RPMI8226 (cell line): ENCODE measurements around the gene MFN2.
"Not testable (repeated sequence)": the region's sequence is repeated elsewhere in the genome, so short reads cannot be mapped to it uniquely, and the experiment has no call there.

Experiments
- DNase-seq: peaks from one replicate; pipeline ENCODE4 v3.0.0-alpha.2; 2015

The MFN2 gene

DNA sequence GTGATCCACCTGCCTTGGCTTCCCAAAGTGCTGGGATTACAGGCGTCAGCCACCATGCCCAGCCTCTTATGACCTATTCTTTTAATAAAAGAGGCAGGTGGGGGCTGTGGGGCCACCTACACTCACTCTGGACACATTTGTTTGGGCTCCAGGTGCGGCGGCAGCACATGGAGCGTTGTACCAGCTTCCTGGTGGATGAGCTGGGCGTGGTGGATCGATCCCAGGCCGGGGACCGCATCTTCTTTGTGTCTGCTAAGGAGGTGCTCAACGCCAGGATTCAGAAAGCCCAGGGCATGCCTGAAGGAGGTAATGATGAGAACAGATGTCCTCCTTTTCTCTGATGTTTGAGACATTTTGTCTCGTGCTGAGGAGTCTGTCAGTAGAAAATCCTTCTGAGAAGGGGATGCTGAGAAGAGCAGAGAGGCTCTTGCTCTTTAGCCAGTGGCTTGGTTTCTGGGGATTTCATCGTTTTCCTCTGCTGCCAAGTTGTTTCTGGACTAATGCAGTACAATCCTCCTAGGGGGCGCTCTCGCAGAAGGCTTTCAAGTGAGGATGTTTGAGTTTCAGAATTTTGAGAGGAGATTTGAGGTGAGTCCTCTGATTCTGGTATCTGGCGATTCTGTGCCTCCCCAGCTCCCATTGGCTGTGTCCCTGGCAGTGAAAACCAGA lies 21.1 kb downstream of the MFN2 start:
- DNase-seq = peak; percentile 70

DNA sequence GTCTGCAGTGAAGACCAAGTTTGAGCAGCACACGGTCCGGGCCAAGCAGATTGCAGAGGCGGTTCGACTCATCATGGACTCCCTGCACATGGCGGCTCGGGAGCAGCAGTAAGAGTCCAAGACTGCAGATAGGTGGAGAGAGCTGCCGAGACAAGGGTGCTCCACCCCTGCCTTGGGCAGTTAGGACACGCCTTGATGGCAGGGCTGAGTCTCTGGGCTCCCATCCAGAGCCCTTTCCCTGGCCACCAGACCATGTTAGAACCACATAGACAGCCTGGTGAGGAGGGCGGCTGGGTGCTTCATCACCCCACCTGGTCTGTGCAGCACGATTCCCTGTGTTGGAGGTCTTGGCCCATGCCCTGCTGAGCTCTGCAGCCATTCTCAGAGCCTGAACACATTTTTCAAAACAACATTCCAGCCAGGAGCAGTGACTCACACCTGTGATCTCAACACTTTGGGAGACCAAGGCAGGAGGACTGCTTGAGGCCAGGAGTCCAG lies 21.8 kb downstream of the MFN2 start:
- no peak for DNase-seq

DNA sequence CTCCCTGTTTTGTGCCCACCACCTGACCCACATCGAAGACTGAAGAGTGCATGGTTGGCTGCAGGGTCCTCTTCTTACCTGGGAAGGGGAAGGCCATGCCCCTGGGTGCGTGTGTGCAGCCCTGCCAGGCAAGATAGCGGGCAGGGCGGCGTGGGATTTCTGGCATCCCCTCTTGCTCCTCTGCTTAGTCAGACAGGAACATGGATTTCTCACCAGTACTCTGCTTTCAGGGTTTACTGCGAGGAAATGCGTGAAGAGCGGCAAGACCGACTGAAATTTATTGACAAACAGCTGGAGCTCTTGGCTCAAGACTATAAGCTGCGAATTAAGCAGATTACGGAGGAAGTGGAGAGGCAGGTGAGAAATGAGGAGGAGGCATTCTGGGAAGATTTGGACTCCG lies 23.5 kb downstream of the MFN2 start:
- no peak for DNase-seq

DNA sequence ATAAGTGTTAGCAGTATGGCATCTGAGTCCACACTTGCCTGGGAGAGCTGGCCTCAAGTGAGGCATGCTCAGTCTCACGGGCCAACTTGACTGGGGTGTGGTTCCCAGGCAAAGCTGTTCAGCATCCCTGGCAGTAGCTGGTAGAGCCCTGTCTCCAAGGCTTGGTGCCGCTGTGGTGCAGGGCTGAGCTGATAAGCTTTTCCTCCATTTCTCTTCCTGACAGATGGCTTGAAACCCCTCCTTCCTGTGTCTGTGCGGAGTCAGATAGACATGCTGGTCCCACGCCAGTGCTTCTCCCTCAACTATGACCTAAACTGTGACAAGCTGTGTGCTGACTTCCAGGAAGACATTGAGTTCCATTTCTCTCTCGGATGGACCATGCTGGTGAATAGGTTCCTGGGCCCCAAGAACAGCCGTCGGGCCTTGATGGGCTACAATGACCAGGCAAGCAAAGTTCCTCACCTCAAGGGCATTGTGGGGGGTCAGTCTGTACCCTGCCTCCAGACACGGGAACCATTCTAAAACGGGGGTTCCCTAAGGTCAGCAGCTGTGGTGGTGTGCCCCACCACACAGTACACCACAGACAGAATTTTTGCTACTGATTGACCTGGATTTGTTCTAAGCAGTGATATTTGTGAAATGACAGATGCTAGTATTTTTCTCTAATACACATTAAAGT lies 25.4 kb downstream of the MFN2 start:
- no peak for DNase-seq

DNA sequence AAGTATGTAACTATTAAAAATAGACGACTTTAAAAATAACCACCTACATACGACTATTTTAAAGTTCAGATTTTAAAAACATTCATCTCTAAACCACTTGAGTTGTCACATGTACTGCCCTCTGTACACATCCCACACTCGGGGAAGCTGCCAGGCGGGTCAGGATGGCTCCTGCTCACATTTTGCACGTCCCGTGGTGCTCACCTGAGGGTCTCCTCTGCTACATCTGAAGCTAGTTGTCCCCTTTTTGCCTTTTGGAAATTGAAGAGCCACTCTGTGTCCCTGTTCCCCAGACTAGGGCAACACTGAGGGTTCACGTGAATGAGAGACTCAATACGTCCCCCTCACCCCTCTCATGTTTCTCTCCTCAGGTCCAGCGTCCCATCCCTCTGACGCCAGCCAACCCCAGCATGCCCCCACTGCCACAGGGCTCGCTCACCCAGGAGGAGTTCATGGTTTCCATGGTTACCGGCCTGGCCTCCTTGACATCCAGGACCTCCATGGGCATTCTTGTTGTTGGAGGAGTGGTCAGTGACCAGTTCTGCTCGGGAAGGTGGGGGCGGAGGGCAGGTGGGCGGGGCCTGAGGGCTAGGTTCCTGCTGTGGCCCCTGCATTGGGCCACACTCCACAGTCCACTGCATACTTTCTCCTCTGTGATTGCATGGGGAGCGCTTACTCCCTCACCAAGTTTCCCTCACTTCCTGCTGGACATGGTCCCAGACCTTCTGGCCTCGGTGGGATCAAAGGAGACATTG lies 26.1 kb downstream of the MFN2 start:
- no peak for DNase-seq

DNA sequence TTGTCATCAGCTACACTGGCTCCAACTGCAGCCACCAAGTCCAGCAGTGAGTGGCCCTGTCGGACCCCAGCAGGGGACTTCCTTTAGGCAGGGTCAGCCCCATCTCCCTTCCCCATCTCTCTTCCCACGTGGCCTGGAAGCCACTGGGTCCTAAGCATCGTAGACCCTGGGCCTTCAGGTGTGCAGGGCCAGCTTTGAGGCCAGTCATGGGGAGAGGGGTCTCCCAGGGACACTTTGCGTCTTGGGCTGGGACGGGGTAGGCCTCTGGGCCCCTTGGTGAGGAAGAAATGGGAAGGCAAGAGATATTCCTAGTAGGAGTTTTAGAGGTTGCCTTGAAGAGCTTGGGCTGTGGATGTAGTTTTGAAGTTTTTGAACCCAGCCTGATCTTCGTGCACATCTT lies 27.0 kb downstream of the MFN2 start:
- no peak for DNase-seq

DNA sequence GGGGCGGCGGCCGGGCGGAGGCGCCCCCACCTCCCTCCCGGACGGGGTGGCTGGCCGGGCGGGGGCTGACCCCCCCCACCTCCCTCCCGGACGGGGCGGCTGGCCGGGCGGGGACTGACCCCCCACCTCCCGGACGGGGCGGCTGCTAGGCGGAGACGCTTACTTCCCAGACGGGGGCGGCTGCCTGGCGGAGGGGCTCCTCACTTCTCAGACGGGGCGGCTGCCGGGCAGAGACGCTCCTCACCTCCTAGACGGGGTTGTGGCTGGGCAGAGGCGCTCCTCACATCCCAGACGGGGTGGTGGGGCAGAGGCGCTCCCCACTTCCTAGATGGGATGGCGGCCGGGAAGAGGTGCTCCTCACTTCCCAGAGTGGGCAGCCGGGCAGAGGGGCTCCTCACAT lies 28.1 kb downstream of the MFN2 start:
- DNase-seq = not testable (repeated sequence)

DNA sequence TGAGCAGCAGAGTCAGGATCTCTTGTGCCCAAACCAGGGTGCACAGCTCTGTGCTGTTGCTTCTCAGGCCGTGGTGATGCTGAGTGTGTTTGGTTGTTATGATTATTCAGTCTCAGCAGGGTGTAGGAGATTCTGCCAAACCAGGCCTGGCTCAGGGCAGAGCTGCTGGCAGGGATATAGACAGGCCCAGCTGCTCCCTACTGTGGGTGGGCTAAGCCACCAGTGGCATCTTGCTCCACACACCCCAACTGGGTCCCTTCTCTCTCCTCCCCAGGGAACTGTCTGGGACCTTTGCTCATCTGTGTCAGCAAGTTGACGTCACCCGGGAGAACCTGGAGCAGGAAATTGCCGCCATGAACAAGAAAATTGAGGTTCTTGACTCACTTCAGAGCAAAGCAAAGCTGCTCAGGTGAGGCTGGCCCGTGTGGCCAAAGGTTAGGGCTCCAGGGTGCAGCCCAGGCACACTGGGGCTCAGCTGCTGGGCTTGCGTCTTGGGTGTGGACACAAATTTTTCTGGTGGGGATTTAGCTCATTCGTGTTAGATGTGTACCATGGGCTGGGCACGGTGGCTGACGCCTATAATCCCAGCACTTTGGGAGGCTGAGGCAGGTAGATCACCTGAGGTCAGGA lies 29.2 kb downstream of the MFN2 start:
- DNase-seq = no peak

DNA sequence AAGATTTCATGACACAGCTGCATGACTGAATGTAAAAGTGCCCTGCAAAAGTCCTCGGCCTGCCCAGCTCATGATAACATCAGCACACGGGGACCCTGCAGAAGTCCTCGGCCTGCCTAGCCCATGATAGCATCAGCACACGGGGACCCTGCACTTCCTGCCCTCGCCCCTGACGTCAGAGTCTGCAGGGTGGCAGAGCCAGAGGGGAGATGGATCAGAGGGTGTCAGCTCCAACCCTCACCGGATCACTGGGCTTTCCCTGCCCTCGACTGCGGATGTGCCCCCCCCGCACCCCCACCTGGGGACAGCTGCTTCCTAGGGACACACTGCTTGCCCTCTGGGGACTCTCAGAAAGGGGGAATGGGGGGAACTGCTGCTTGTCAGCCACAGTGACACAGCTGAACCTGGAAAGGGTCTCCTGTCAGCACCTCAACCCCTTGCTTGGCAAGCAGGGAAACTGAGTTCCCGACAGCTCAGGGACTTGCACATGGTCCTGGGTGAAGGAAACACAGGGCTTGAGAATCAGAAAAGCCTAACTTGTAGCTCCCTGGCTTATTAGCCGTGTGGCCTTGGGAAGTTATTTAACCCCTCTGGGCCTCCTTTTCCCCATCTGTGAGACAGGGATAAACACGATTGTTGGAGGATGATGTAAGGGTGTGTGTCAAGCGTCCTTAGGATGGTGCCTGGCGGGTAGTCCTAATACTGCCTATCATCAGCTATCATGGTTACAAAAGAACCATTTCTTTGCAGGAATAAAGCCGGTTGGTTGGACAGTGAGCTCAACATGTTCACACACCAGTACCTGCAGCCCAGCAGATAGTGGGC lies 30.7 kb downstream of the MFN2 start:
- no peak for DNase-seq

DNA sequence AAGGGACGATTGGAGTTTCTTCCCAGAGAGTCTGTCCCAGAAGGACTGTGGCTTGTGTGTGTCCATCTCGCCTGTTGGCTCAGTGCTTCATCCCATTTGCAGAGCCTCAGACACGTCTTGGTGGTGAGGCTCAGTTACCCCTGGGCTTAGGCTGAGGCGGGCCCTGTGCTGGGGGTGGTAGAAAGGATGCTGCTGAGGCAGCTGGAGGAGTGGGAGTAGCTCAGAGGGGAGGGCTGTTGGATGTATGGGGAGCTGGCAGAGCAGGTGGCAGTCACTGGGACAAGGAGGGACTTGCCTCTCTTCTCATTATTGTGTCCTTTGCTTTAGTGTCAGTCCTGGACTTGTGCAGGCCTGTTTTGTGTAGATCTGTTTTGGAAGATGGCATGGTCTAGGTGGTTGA lies 31.8 kb downstream of the MFN2 start:
- DNase-seq = no peak

DNA sequence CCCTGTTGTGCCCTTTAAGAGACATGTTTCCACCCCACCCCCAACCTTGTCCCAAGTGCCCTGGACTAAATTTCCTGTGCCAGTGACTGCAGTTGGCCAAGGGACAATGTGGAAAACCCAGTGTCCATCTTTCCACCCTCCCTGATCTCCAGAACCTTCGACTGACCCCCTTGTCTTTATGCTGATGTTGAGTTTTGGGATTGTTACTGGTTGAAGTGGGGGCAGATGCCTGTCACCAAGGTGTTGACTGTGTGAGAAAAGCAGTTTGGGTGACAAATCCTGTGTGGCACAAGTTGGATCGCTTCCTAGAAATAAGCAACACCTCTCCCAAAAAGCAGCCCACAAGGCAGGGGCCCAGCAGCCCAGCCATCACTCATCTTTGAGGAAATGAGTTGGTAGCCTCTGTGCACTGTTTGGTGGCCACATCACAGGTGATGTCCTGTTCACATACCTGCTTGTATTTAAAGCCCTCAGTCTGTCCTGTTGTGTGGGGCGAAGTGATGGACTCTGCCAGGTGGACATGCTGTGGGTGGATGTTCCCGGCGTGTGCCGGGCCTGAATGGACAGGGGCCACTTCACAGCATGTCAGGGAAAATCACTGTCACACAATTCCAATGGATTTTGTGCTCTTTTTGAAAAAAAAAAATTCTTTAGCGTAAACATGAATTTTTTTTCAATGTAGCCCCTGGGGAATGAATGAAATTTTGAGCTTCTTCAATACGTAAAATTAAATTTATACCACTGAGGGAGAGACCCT lies 32.5 kb downstream of the MFN2 start:
- no peak for DNase-seq

DNA sequence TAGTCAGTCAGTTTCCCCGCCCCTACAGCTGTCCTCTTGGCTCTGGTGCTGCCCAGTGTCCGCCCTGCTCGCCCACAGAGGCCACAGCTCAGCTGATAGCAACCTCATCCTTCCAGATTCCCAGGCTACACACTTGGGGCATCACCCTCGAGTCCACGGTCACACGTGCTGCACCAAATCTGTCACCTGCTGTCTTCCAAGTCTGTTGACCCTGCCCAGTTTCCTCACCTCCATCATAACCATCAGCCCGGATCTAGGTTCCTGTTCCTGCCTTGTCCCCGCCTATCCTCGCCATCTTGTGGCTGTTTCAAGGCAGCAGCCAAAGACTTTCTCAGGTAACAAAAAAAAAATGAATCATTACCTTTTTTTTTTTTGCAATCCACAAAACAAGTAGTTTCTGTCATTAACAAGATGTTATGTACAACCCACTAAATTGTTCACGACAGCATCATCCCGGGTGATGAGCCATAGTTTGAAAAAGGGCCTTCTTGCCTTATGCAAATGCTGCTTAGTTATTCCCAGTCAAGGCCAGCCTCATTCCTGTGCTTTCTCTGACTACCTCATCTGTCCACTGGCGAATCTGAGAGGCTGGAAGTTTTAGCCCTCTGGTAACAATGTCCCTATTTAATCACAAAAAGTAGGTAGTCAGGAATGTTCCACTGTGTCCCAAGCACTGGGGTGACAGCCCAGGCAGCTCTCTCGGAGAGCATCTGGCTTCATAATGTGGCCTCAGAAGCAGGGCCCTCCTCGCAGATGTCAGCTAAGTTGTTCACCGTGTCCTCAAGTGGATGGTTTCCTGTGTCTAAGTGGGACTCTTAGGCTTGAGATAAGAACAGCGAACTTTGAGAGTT lies 34.1 kb downstream of the MFN2 start:
- DNase-seq = peak; percentile 37

DNA sequence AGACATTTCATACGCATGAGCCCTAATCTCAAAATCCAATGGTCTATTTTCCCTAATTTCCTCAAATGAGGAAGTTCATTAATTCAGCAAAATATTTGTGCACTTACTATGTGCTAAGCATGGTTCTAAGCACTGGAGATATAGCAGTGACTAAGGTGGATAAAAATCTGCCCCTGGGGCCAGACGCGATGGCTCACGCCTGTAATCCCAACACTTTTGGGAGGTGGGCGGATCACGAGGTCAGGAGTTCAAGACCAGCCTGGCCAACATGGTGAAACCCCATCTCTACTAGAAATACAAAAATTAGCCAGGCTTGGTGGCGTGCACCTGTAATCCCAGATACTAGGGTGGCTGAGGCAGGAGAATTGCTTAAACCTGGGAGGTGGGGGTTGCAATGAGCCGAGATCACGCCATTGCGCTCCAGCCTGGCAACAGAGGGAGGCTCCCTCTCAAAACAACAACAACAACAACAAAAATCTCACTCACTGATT lies 34.8 kb downstream of the MFN2 start:
- DNase-seq = no peak

DNA sequence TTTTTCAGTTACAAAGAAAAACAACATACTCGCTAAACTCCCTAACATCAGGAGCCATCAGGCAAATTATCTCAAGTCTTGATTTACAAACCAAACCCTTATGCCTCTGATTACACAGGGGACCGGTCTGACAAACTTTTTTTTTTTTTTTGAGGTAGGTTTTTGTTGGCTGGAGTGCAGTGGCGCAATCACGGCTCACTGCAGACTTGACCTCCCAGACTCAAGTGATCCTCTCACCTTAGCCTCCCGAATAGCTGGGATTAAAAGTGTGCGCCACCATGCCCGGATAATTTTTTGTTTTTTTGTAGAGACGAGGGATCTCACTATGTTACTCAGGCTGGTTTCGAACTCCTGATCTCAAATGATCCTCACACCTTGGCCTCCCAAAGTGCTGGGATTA lies 35.3 kb downstream of the MFN2 start:
- no peak for DNase-seq

DNA sequence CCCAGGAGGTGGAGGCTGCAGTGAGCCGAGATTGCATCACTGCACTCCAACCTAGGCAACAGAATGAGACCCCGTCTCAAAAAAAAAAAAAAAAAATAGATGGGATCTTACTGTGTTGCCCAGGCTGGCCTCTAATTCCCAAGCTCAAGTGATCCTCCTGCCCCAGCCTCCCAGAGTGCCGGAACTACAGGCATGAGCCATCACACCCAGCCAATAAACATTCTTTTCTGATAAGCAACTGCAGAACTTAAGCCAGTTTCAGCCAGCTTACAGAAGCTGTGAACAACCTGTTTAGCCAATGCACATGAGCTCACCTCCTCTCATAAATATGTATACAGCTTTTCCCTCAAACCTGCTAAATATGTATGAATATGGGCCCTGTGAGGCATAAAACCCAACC lies 35.9 kb downstream of the MFN2 start:
- no peak for DNase-seq

DNA sequence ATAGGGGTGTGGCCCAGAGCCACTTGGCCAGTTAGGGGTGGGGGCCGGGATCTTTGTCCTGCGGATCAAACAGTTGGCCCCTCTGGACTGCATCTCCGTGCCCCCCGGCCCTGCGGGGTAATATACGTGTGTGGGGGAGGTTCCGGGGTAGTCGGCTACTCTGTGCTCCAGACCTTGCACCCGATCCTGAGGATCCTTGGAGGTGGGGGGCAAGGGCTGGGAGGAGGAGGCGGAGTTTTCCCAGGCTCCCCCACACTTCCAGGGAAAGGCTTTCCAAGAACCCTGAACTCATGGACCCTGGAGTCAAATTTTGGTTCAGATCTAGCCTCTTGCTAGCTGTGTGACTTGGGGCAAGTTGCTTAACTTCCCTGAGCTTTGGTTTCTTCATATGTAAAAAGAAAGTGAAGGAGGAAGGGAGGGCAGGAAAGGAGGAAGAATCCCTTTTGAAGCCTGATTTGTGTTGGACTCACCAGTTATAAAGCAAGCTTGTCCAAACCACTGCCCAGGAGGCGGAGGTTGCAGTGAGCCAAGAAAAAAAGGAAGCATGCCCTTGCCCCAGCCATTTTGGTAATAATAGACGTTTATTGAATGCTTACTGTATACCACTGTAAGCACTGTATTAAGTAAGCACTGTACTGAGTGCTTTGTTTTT lies 39.7 kb downstream of the MFN2 start:
- peak; percentile 14 for DNase-seq

DNA sequence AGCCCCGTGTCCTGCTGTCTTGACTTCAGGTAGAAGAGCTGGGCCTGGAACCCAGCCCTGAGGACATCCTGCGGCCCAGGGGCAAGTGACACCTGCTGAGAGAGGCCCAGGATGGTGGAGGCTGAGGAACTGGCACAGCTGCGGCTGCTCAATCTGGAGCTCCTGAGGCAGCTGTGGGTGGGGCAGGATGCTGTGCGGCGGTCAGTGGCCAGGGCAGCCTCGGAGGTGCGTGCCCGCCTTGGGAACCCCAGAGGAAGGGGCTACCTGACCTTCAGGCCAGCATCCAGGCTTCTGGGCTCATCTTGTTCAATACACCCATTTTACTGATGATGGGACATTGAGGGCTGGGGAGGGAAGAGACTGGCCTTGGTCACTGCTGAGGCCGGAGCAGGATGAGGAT lies 41.4 kb downstream of the MFN2 start:
- no peak for DNase-seq

DNA sequence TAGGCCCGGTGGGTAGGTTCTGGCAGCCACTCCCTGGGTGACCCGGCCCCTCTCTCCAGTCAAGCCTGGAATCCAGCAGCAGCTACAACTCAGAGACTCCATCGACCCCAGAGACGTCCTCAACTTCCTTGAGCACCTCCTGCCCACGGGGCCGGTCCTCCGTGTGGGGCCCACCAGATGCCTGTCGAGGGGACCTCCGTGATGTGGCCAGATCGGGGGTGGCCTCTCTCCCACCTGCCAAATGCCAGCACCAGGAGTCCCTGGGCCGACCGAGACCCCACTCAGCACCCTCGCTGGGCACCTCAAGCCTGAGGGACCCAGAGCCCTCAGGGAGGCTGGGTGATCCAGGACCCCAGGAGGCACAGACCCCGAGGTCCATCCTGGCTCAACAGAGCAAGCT lies 41.8 kb downstream of the MFN2 start:
- no peak for DNase-seq

DNA sequence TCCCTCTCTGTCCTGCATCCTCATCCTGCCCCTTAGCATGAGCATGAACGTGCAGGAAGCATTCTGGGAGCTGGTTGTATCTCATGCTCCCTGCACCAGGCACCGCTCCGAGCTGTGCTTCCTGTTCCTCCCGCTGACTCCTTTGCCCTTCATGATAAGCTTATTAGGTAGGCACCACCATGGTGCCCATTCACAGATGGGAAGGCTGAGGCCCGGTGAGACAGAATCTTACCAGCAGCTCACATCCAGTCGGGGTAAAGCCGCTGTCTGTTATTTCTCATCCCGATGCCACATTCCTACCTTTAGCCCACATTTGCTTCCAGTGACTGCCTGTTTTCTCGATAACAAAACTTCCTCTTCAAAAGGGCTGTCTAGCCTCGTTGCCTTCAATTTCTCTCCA lies 46.3 kb downstream of the MFN2 start:
- no peak for DNase-seq

DNA sequence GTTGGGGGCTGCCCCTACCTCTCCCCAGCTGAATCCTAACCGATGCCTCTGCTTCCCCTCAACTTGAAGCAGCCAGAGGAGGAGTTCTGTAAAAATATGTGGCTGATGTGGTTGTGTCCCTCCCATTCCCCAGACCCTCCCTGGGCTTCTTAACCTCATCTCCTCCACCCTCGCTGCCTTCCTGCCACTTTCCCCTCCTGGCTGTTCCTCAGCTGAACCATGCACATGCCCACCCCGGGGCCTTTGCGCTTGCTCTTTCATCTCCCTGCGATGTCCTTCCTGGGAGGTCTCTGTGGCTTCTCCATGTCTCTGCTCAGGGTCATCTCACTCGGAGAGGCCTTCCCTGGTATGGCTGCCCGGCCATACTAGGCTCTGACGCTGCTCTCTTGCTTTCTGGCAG lies 48.0 kb downstream of the MFN2 start:
- DNase-seq = no peak
